ENCODE data around the gene CFAP77. TPM values are rescaled to one million over a fixed set of nuclear protein-coding genes. Genes with fewer than 3 reads are reported as not detected.

CFAP77 gene
- total and polyA plus RNA-seq, 12 donors: 0.53 to 4.3 (median 1.3) TPM

- H3K4me3 ChIP-seq: no peak overlapping the region
- DNase-seq: no peak
These were observed 5.7 kb upstream of the CFAP77 start for GRCh38 chr9:132404228-132404881.

GRCh38 chr9:132406554-132407122, 3.4 kb upstream of the CFAP77 start, which contains the start of gene TTF1:
Gene TTF1 (minus strand): TSS chr9:132406840. CDS start chr9:132402821, 4,019 bp downstream.
- Histone ChIP-seq H3K4me3 (peak within 1 kb of the TSS; percentile 67 to 96 (median 82)), H3K36me3 (peaks cover 0 to 21% (median 13%) of the 10 kb centered on the region in 9 donors), H3K27me3 (peaks cover 0 to 26% (median 19%) of the 10 kb centered on the region in 7 donors), H3K9me3 (no peaks in the 10 kb centered on the region), H3K27ac (peak within 1 kb of the TSS; percentile 47 to 83 (median 76)), H3K4me1 (peaks cover 15 to 69% (median 57%) of the 10 kb centered on the region in 9 donors)
- 1% methylated on average over 30 to 33 of the region's 33 CpGs for WGBS, 2 donors
- intact Hi-C loops (cut with DNase I): loop anchor here in 1 of 10 donors (5.0 kb wide), 1 partner anchor 49 kb away; no protein-coding TSS in a partner anchor
- peak; percentile 91 to 93 for DNase-seq
- peak; percentile 64 to 92 (median 84) for ATAC-seq
- TF ChIP-seq, protein P1, sequence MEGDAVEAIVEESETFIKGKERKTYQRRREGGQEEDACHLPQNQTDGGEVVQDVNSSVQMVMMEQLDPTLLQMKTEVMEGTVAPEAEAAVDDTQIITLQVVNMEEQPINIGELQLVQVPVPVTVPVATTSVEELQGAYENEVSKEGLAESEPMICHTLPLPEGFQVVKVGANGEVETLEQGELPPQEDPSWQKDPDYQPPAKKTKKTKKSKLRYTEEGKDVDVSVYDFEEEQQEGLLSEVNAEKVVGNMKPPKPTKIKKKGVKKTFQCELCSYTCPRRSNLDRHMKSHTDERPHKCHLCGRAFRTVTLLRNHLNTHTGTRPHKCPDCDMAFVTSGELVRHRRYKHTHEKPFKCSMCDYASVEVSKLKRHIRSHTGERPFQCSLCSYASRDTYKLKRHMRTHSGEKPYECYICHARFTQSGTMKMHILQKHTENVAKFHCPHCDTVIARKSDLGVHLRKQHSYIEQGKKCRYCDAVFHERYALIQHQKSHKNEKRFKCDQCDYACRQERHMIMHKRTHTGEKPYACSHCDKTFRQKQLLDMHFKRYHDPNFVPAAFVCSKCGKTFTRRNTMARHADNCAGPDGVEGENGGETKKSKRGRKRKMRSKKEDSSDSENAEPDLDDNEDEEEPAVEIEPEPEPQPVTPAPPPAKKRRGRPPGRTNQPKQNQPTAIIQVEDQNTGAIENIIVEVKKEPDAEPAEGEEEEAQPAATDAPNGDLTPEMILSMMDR (IDR thresholded peaks at IDR 0.05): no peak

More at GRCh38 chr9:132404228-132404881, 5.7 kb upstream of the CFAP77 start:
- whole genome bisulfite sequencing, 2 donors: 37 to 47% methylated on average over 9 of the region's 9 CpGs
- H3K27me3 ChIP-seq: peaks cover 0 to 3% (median 0%) of the 10 kb centered on the region in 7 donors
- peak overlapping the region in 2 of 10 donors; percentile 23 to 29 for H3K27ac ChIP-seq
- peaks cover 8 to 48% (median 36%) of the 10 kb centered on the region in 9 donors for H3K4me1 ChIP-seq
- intact Hi-C loops (cut with DNase I): no loop called here
- peaks cover 0 to 44% (median 16%) of the 10 kb centered on the region in 9 donors for H3K36me3 ChIP-seq
- no peaks in the 10 kb centered on the region for H3K9me3 ChIP-seq
- TF ChIP-seq, protein P1 (IDR thresholded peaks at IDR 0.05): no peak
- no peak for ATAC-seq

- Histone ChIP-seq H3K4me3 (peak overlapping the region in 9 of 10 donors; percentile 67 to 96 (median 80)), H3K27me3 (peaks cover 0 to 32% (median 25%) of the 10 kb centered on the region in 7 donors), H3K9me3 (no peaks in the 10 kb centered on the region), H3K27ac (peak overlapping the region; percentile 45 to 83 (median 76)), H3K4me1 (peaks cover 15 to 69% (median 57%) of the 10 kb centered on the region in 9 donors), H3K36me3 (peaks cover 0 to 16% (median 9%) of the 10 kb centered on the region in 9 donors)
- TF ChIP-seq, protein P1 (IDR thresholded peaks at IDR 0.05): no peak
- no peak for ATAC-seq
- intact Hi-C loops (cut with DNase I): loop anchor here in 1 of 10 donors (5.0 kb wide), 1 partner anchor 50 kb away; no protein-coding TSS in a partner anchor
- no peak for DNase-seq
- 84 to 93% methylated on average over 2 of the region's 2 CpGs for WGBS, 2 donors
These were observed 2.8 kb upstream of the CFAP77 start for GRCh38 chr9:132407196-132407595.

- peaks cover 15 to 69% (median 57%) of the 10 kb centered on the region in 9 donors for H3K4me1 ChIP-seq
- TF ChIP-seq, protein P1 (IDR thresholded peaks at IDR 0.05): no peak
- intact Hi-C loops (cut with DNase I): loop anchor here in 1 of 10 donors (5.0 kb wide), 1 partner anchor 51 kb away; no protein-coding TSS in a partner anchor
- H3K9me3 ChIP-seq: no peaks in the 10 kb centered on the region
- peak overlapping the region in 9 of 10 donors; percentile 47 to 83 (median 73) for H3K27ac ChIP-seq
- ATAC-seq (peak; percentile 28 to 89 (median 74)), DNase-seq (peak; percentile 67 to 78)
- H3K27me3 ChIP-seq: peaks cover 0 to 45% (median 36%) of the 10 kb centered on the region in 7 donors
- WGBS, 2 donors: 36 to 48% methylated on average over 8 of the region's 8 CpGs
- no peak overlapping the region for H3K4me3 ChIP-seq
- peaks cover 0 to 3% (median 0%) of the 10 kb centered on the region in 9 donors for H3K36me3 ChIP-seq
These were observed 1.5 kb upstream of the CFAP77 start for GRCh38 chr9:132408521-132408920.

Measured in heart right ventricle (tissue), 16 donors.